ENCODE data around the gene ELF2.
A peak's percentile ranks its signal among the peaks of the same experiment; 100 is the strongest.
"Not testable (repeated sequence)": the region's sequence is repeated elsewhere in the genome, so short reads cannot be mapped to it uniquely, and the experiment has no call there.

Gene ELF2

DNA sequence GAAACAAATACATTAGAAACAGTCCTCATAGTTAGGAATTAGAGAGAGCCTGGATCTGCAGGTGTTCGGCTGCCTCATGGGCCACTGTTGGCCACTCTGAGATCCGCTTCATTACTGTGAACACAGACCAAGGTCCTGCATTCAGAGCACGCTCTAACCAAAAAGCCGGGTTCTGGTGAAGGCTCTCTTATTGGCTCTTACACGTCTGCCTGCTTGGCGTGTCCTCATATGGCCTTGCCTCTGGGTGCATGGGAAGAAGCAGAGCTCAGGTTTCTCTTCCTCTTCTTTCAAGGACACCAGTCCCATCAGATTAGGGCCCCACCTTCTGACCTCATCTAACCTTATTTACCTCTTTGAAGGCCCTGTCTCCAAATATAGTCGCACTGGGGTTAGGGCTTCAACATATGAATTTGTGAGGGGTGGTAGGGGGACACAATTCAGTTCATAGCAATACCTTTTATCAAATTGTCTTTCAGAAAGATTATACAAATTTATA lies 37.1 kb upstream of the ELF2 start:
- no peaks in the 10 kb centered on the region for H3K36me3 ChIP-seq
- H3K9me3 ChIP-seq: no peaks in the 10 kb centered on the region
- peak overlapping the region; percentile 16 for H3K27ac ChIP-seq
- H3K4me1 ChIP-seq (ENCODE audit: control insufficient read depth in 1 of 2, insufficient read depth in 1 of 2, low read depth in 1 of 2, low read length in 1 of 2): peaks cover 15 to 18% of the 10 kb centered on the region in 2 experiments
- H3K4me3 ChIP-seq (ENCODE audit: low read depth in 1 of 2, low read length in 1 of 2): no peak overlapping the region
- TF ChIP-seq, protein P1, sequence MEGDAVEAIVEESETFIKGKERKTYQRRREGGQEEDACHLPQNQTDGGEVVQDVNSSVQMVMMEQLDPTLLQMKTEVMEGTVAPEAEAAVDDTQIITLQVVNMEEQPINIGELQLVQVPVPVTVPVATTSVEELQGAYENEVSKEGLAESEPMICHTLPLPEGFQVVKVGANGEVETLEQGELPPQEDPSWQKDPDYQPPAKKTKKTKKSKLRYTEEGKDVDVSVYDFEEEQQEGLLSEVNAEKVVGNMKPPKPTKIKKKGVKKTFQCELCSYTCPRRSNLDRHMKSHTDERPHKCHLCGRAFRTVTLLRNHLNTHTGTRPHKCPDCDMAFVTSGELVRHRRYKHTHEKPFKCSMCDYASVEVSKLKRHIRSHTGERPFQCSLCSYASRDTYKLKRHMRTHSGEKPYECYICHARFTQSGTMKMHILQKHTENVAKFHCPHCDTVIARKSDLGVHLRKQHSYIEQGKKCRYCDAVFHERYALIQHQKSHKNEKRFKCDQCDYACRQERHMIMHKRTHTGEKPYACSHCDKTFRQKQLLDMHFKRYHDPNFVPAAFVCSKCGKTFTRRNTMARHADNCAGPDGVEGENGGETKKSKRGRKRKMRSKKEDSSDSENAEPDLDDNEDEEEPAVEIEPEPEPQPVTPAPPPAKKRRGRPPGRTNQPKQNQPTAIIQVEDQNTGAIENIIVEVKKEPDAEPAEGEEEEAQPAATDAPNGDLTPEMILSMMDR (IDR thresholded peaks at IDR 0.05): no peak
- no peaks in the 10 kb centered on the region for H3K27me3 ChIP-seq

DNA sequence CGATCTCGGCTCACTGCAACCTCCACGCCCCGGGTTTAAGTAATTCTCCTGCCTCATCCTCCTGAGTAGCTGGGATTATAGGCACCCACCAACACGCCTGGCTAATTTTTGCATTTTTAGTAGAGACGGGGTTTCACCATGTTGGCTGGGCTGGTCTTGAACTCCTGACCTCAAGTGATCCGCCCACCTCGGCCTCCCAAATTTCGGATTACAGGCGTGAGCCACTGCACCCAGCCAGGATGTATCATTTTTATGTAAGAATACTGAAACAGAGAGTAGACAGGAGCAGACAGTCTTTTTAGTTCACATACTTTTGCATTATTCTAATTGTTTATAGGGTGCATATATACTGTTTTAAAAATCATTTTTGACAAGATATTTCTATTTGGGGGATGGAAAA lies 36.6 kb upstream of the ELF2 start:
- not testable (repeated sequence) for H3K27me3 ChIP-seq; H3K36me3 ChIP-seq; H3K9me3 ChIP-seq; H3K4me3 ChIP-seq (ENCODE audit: low read depth in 1 of 2, low read length in 1 of 2)
- H3K27ac ChIP-seq: peak overlapping the region; percentile 16
- peaks cover 19 to 23% of the 10 kb centered on the region in 2 experiments for H3K4me1 ChIP-seq (ENCODE audit: control insufficient read depth in 1 of 2, insufficient read depth in 1 of 2, low read depth in 1 of 2, low read length in 1 of 2)

DNA sequence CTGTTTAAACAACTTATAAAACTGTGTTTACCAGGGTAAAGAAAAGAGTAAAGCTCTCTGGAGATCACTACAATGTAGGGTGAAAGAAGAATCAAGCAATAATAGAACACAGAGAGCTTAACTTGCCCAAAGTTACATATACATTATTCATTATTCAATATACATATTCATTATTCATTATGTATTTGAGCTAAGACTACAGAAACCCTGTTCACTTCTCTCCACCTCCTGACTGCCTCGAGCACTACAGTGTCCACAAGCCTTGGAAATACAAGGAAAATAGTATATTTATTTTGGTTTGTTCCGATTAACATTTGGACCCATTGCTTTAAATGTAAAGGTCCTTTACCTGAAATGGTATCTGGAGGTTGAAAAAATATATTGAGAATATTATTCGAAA lies 35.9 kb upstream of the ELF2 start:
- no peak overlapping the region for H3K27ac ChIP-seq
- H3K36me3 ChIP-seq: no peaks in the 10 kb centered on the region
- no peaks in the 10 kb centered on the region for H3K9me3 ChIP-seq
- no peaks in the 10 kb centered on the region for H3K27me3 ChIP-seq
- TF ChIP-seq, protein P1 (IDR thresholded peaks at IDR 0.05): no peak
- H3K4me1 ChIP-seq (ENCODE audit: control insufficient read depth in 1 of 2, insufficient read depth in 1 of 2, low read depth in 1 of 2, low read length in 1 of 2): peaks cover 26 to 30% of the 10 kb centered on the region in 2 experiments
- H3K4me3 ChIP-seq (ENCODE audit: low read depth in 1 of 2, low read length in 1 of 2): no peak overlapping the region

DNA sequence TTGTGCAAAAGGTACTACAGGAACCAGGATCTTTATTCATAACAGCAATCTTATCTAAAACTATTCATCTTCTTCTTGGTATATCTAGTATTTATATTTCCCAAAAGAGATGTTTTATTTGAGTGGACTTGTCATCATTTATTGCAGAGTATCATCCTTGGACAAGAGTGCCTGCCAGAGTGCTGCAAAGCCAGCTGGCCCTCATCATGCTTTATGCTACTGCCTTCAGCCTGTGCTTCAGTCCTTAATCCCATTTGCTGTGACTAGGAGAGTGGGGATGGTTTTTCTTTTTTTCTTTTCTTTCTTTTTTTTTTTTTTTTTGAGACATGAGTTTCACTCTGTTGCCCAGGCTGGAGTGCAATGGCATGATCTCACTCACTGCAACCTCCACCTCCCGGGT lies 33.5 kb upstream of the ELF2 start:
- Histone ChIP-seq H3K27me3 (no peaks in the 10 kb centered on the region), H3K27ac (peak overlapping the region; percentile 28), H3K9me3 (no peaks in the 10 kb centered on the region), H3K4me1 (ENCODE audit: control insufficient read depth in 1 of 2, insufficient read depth in 1 of 2, low read depth in 1 of 2, low read length in 1 of 2) (peaks cover 40 to 43% of the 10 kb centered on the region in 2 experiments), H3K36me3 (no peaks in the 10 kb centered on the region), H3K4me3 (ENCODE audit: low read depth in 1 of 2, low read length in 1 of 2) (no peak overlapping the region)
- TF ChIP-seq, protein P1 (IDR thresholded peaks at IDR 0.05): no peak

DNA sequence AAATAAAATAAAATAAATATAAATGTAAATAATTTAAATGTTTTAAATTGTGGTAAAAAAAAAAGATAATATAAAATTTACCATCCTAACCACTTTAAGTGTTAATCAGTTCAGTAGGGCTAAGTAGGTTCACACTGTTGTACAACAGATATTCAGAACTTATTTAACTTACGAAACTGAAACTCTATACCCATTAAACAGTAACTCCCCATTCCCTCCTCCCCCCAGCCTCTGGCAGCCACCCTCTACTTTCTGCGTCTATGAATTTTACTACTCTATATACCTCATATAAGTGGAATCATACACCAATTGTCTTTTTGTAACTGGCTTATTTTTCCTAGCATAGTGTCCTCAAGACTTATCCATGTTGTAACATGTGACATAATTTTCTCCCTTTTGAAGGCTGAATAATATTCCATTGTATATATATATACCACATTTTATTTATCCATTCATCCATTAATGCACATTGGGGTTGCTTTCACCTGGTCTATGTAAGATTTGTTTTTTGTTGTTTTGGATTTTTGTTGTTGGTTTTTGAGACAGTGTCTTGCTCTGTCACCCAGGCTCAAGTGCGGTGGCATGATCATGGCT lies 32.5 kb upstream of the ELF2 start:
- Histone ChIP-seq H3K27ac (peak overlapping the region; percentile 94), H3K27me3 (no peaks in the 10 kb centered on the region), H3K4me1 (ENCODE audit: control insufficient read depth in 1 of 2, insufficient read depth in 1 of 2, low read depth in 1 of 2, low read length in 1 of 2) (peaks cover 40 to 43% of the 10 kb centered on the region in 2 experiments), H3K9me3 (no peaks in the 10 kb centered on the region), H3K4me3 (ENCODE audit: low read depth in 1 of 2, low read length in 1 of 2) (no peak overlapping the region), H3K36me3 (no peaks in the 10 kb centered on the region)
- TF ChIP-seq, protein P1 (IDR thresholded peaks at IDR 0.05): no peak

DNA sequence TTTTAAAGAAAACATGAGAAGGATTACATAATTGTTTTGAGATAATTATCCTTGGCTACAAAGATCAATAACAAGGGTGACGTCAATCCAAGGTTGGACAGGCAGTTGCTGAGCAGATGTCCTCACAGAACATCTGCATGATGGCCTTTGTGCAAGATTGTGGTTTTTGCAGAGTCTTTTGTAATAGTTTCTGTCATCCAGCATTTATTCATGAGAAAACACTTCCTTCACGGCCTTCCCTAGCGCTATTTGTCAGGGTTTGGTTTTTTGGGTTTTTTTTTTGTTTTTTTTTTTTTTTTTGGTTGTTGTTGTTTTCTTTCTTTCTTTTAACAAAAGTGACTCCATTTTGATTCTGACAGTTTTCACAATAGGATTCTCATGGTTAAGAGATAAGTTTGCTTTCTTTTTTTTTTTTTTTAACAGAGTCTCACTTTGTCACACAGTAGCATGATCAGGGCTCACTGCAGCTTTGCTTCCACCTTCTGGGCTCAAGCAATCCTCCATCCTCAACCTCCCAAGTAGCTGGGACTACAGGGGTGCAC lies 31.5 kb upstream of the ELF2 start:
- Histone ChIP-seq H3K36me3 (no peaks in the 10 kb centered on the region), H3K27ac (peak overlapping the region; percentile 94)
- TF ChIP-seq, protein P1 (IDR thresholded peaks at IDR 0.05): no peak

More for the DNA sequence above, 31.5 kb upstream of the ELF2 start:
- H3K9me3 ChIP-seq: no peaks in the 10 kb centered on the region
- H3K4me1 ChIP-seq (ENCODE audit: control insufficient read depth in 1 of 2, insufficient read depth in 1 of 2, low read depth in 1 of 2, low read length in 1 of 2): peaks cover 40 to 41% of the 10 kb centered on the region in 2 experiments
- peak overlapping the region; percentile 4 to 7 for H3K4me3 ChIP-seq (ENCODE audit: low read depth in 1 of 2, low read length in 1 of 2)
- no peaks in the 10 kb centered on the region for H3K27me3 ChIP-seq
